C4-2B (cell line): ENCODE results near the gene CALY.

Source experiments
- ZFX ChIP-seq: fragments of 450-650 bp; IDR thresholded peaks from 2 replicates; pipeline ENCODE4 v1.6.1; 2017
- TF ChIP-seq, protein P1 (sequence below): fragments of 450-650 bp; conservative IDR thresholded peaks from 2 replicates; pipeline ENCODE4 v1.5.1; 2017; ENCODE audit warnings: mild to moderate bottlenecking

DNA sequence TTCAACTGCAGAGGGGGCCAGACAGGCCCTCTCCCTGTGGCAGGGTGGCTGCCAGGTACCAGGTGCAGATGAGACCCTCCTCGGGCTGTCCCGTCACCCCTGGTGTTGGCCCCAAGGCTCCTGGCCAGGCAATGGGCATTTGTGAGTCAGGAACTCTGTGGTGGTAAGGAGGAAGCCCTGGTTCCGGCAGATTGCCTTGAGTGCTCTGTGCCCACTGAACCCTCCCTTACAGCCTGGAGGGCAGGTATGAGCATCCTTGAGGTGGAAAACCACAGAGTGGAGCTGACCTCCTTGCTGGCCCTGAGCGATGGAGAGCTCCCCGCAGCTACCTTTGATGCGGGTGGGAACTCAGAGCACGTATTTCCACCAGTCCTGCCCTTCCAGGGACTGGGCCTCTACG, 44.3 kb upstream of the CALY start:
- TF ChIP-seq, protein P1, sequence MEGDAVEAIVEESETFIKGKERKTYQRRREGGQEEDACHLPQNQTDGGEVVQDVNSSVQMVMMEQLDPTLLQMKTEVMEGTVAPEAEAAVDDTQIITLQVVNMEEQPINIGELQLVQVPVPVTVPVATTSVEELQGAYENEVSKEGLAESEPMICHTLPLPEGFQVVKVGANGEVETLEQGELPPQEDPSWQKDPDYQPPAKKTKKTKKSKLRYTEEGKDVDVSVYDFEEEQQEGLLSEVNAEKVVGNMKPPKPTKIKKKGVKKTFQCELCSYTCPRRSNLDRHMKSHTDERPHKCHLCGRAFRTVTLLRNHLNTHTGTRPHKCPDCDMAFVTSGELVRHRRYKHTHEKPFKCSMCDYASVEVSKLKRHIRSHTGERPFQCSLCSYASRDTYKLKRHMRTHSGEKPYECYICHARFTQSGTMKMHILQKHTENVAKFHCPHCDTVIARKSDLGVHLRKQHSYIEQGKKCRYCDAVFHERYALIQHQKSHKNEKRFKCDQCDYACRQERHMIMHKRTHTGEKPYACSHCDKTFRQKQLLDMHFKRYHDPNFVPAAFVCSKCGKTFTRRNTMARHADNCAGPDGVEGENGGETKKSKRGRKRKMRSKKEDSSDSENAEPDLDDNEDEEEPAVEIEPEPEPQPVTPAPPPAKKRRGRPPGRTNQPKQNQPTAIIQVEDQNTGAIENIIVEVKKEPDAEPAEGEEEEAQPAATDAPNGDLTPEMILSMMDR: no peak
- TF ChIP-seq ZFX: no peak
